CD4-positive, alpha-beta memory T cell (primary cell): ENCODE measurements around the gene KCNH1. TPM values are rescaled to one million over a fixed set of nuclear protein-coding genes. Genes with fewer than 3 reads are reported as not detected.
"Not testable (repeated sequence)": the region's sequence is repeated elsewhere in the genome, so short reads cannot be mapped to it uniquely, and the experiment has no call there.

ENCODE experiments used
- CTCF ChIA-PET: fragments of 350-600 bp; sonication (Branson Sonifier 250); formaldehyde crosslinking; loops from one replicate; lab custom pipeline; 2021; ENCODE audit warnings: inconsistent platforms; ENCODE audit not compliant: partially characterized antibody; lab: Charles Lee
- POLR2A ChIA-PET: fragments of 350-600 bp; sonication (Branson Sonifier 250); formaldehyde crosslinking; loops from one replicate; lab custom pipeline; 2021; ENCODE audit not compliant: partially characterized antibody; lab: Charles Lee
- DNase-seq, 5 donors: peaks; one replicate each; pipeline versions ENCODE4 v3.0.0 to v3.0.0-alpha.2; 2020 to 2022; ENCODE audit warnings: mixed read lengths in 1 of 5
- H3K27ac ChIP-seq: one replicate; pipeline ENCODE4 v1.7.0; 2013; ENCODE audit warnings: low read depth, low read length
- H3K27me3 ChIP-seq: 2 replicates; pipeline ENCODE4 v1.7.0; 2013; ENCODE audit warnings: mild to moderate bottlenecking, low read length, moderate library complexity; ENCODE audit not compliant: insufficient read depth
- H3K36me3 ChIP-seq: 2 replicates; pipeline ENCODE4 v1.7.0; 2013; ENCODE audit warnings: mild to moderate bottlenecking, low read length, moderate library complexity; ENCODE audit not compliant: insufficient read depth
- H3K4me1 ChIP-seq: 2 replicates; pipeline ENCODE4 v1.7.0; 2013; ENCODE audit warnings: mild to moderate bottlenecking, low read length, moderate library complexity; ENCODE audit not compliant: insufficient read depth
- H3K4me3 ChIP-seq, 2 donors: one replicate each; pipeline ENCODE4 v1.7.0; 2013; ENCODE audit warnings: low read length in 2 of 2, mild to moderate bottlenecking in 1 of 2
- H3K9me3 ChIP-seq, 2 donors: one replicate each; pipeline ENCODE4 v1.7.0; 2013; ENCODE audit warnings: low read length in 2 of 2, control low read depth in 1 of 2; ENCODE audit not compliant: control insufficient read depth in 1 of 2
- H3K27ac Mint-ChIP-seq, 7 donors: one replicate each; pipeline ENCODE4 v1.8.0; 2020 to 2021; ENCODE audit warnings: mixed read lengths in 7 of 7, mild to moderate bottlenecking in 6 of 7, inconsistent platforms in 3 of 7, moderate library complexity in 3 of 7
- H3K27me3 Mint-ChIP-seq, 2 donors: one replicate each; pipeline ENCODE4 v1.8.0; 2020 to 2021; ENCODE audit warnings: mixed read lengths in 2 of 2
- H3K36me3 Mint-ChIP-seq, 2 donors: one replicate each; pipeline ENCODE4 v1.8.0; 2020 to 2021; ENCODE audit warnings: mixed read lengths in 2 of 2, inconsistent platforms in 1 of 2, mild to moderate bottlenecking in 1 of 2
- H3K4me1 Mint-ChIP-seq, 4 donors: one replicate each; pipeline ENCODE4 v1.8.0; 2020 to 2021; ENCODE audit warnings: mixed read lengths in 4 of 4, mild to moderate bottlenecking in 1 of 4
- H3K4me3 Mint-ChIP-seq, 8 donors: one replicate each; pipeline ENCODE4 v1.8.0; 2020 to 2021; ENCODE audit warnings: mixed read lengths in 8 of 8, mild to moderate bottlenecking in 7 of 8, moderate library complexity in 6 of 8, inconsistent platforms in 3 of 8
- H3K9me3 Mint-ChIP-seq, 8 donors: one replicate each; pipeline ENCODE4 v1.8.0; 2020 to 2021; ENCODE audit warnings: mixed read lengths in 8 of 8, mild to moderate bottlenecking in 5 of 8, inconsistent platforms in 3 of 8, moderate library complexity in 1 of 8
- intact Hi-C: fragments of 100-400 bp; cut with micrococcal nuclease; formaldehyde crosslinking; loops from one replicate; pipeline ENCODE4 v1.15.1; 2023
- polyA plus RNA-seq, 2 donors: library from polyadenylated mRNA; unstranded; fragments of 300-500 nt; fragmentation: Illumina TruSeq; gene quantifications; one replicate each; pipeline ENCODE4 v1.2.3, GENCODE V29; 2021
- total RNA-seq, 2 experiments: library from RNA; stranded (reverse); gene quantifications; one replicate each; pipeline ENCODE4 v1.2.3, GENCODE V29; 2021

The KCNH1 gene
- total and polyA plus RNA-seq, 4 experiments from 2014 or later, result not detected

- peaks cover 0 to 4% (median 0%) of the 10 kb centered on the region in 8 donors for H3K9me3 Mint-ChIP-seq
- no peak overlapping the region for H3K27ac ChIP-seq
- H3K27me3 Mint-ChIP-seq, result peaks cover 17 to 31% of the 10 kb centered on the region in 2 donors
- H3K4me1 Mint-ChIP-seq, result no peaks in the 10 kb centered on the region
- POLR2A ChIA-PET, result no interaction called here
- no peaks in the 10 kb centered on the region for H3K9me3 ChIP-seq
- no peaks in the 10 kb centered on the region for H3K36me3 Mint-ChIP-seq
- CTCF ChIA-PET, result no interaction called here
- no peaks in the 10 kb centered on the region for H3K27me3 ChIP-seq
- H3K4me3 Mint-ChIP-seq, result no peak overlapping the region
- no peaks in the 10 kb centered on the region for H3K36me3 ChIP-seq
- DNase-seq, result no peak
- H3K4me1 ChIP-seq, result no peaks in the 10 kb centered on the region
- no peak overlapping the region for H3K4me3 ChIP-seq
- intact Hi-C loops, result no loop called here
- H3K27ac Mint-ChIP-seq, result no peak overlapping the region
Measured at GRCh38 chr1:211013346-211014240, 120.4 kb downstream of the KCNH1 start.

- H3K4me3 ChIP-seq, H3K36me3 ChIP-seq, H3K4me3 Mint-ChIP-seq, H3K36me3 Mint-ChIP-seq, DNase-seq, H3K27me3 ChIP-seq, H3K9me3 Mint-ChIP-seq, H3K27ac ChIP-seq, CTCF ChIA-PET, H3K4me1 ChIP-seq, POLR2A ChIA-PET, H3K27ac Mint-ChIP-seq, intact Hi-C loops, H3K4me1 Mint-ChIP-seq, H3K9me3 ChIP-seq: not testable (repeated sequence)
- H3K27me3 Mint-ChIP-seq, result peaks cover 12 to 20% of the 10 kb centered on the region in 2 donors
Measured at GRCh38 chr1:211011128-211011527, 122.8 kb downstream of the KCNH1 start.

- H3K27ac ChIP-seq, result no peak overlapping the region
- Mint-ChIP-seq H3K4me1 (peaks cover 0 to 1% (median 0%) of the 10 kb centered on the region in 4 donors), H3K9me3 (no peaks in the 10 kb centered on the region), H3K36me3 (no peaks in the 10 kb centered on the region), H3K27me3 (peaks cover 9 to 18% of the 10 kb centered on the region in 2 donors), H3K4me3 (no peak overlapping the region), H3K27ac (no peak overlapping the region)
- CTCF ChIA-PET, result no interaction called here
- no peak for DNase-seq
- no peaks in the 10 kb centered on the region for H3K9me3 ChIP-seq
- H3K36me3 ChIP-seq, result no peaks in the 10 kb centered on the region
- no peaks in the 10 kb centered on the region for H3K27me3 ChIP-seq
- H3K4me1 ChIP-seq, result no peaks in the 10 kb centered on the region
- intact Hi-C loops, result no loop called here
- H3K4me3 ChIP-seq, result no peak overlapping the region
- POLR2A ChIA-PET, result no interaction called here
Measured at GRCh38 chr1:211009944-211010343, 124.0 kb downstream of the KCNH1 start.

GRCh38 chr1:211007830-211008229 lies 126.1 kb downstream of the KCNH1 start:
- Histone ChIP-seq H3K9me3 (no peaks in the 10 kb centered on the region), H3K4me3 (no peak overlapping the region), H3K27ac (no peak overlapping the region), H3K36me3 (no peaks in the 10 kb centered on the region), H3K4me1 (no peaks in the 10 kb centered on the region), H3K27me3 (no peaks in the 10 kb centered on the region)
- CTCF ChIA-PET, result no interaction called here
- POLR2A ChIA-PET, result no interaction called here
- no peak for DNase-seq
- Mint-ChIP-seq H3K4me3 (no peak overlapping the region), H3K4me1 (peaks cover 0 to 1% (median 0%) of the 10 kb centered on the region in 4 donors), H3K9me3 (no peaks in the 10 kb centered on the region), H3K27ac (no peak overlapping the region), H3K27me3 (peaks cover 9 to 13% of the 10 kb centered on the region in 2 donors), H3K36me3 (no peaks in the 10 kb centered on the region)
- intact Hi-C loops, result no loop called here

GRCh38 chr1:210995931-210996330 lies 138.0 kb downstream of the KCNH1 start:
- H3K27ac Mint-ChIP-seq, H3K36me3 ChIP-seq, H3K27me3 ChIP-seq, CTCF ChIA-PET, H3K36me3 Mint-ChIP-seq, H3K4me3 ChIP-seq, H3K27ac ChIP-seq, H3K4me1 Mint-ChIP-seq, DNase-seq, H3K4me3 Mint-ChIP-seq, H3K9me3 ChIP-seq, intact Hi-C loops, H3K4me1 ChIP-seq, POLR2A ChIA-PET: not testable (repeated sequence)
- Mint-ChIP-seq H3K9me3 (peaks cover 0 to 11% (median 5%) of the 10 kb centered on the region in 8 donors), H3K27me3 (peaks cover 5 to 22% of the 10 kb centered on the region in 2 donors)

GRCh38 chr1:210992837-210993236 lies 141.1 kb downstream of the KCNH1 start:
- H3K9me3 Mint-ChIP-seq, result peaks cover 0 to 12% (median under 1%) of the 10 kb centered on the region in 8 donors
- no peak overlapping the region for H3K27ac Mint-ChIP-seq
- Histone ChIP-seq H3K27me3 (no peaks in the 10 kb centered on the region), H3K36me3 (no peaks in the 10 kb centered on the region), H3K4me1 (no peaks in the 10 kb centered on the region), H3K9me3 (no peaks in the 10 kb centered on the region), H3K27ac (no peak overlapping the region), H3K4me3 (no peak overlapping the region)
- no peaks in the 10 kb centered on the region for H3K4me1 Mint-ChIP-seq
- intact Hi-C loops, result no loop called here
- CTCF ChIA-PET, result no interaction called here
- POLR2A ChIA-PET, result no interaction called here
- H3K4me3 Mint-ChIP-seq, result no peak overlapping the region
- no peaks in the 10 kb centered on the region for H3K36me3 Mint-ChIP-seq
- peaks cover 3 to 30% of the 10 kb centered on the region in 2 donors for H3K27me3 Mint-ChIP-seq
- DNase-seq, result no peak

GRCh38 chr1:210989905-210990304 lies 144.0 kb downstream of the KCNH1 start:
- no peak for DNase-seq
- Histone ChIP-seq H3K9me3 (no peaks in the 10 kb centered on the region), H3K4me1 (no peaks in the 10 kb centered on the region), H3K27ac (no peak overlapping the region), H3K36me3 (no peaks in the 10 kb centered on the region), H3K27me3 (no peaks in the 10 kb centered on the region), H3K4me3 (no peak overlapping the region)
- POLR2A ChIA-PET, result no interaction called here
- Mint-ChIP-seq H3K36me3 (no peaks in the 10 kb centered on the region), H3K4me1 (no peaks in the 10 kb centered on the region), H3K27ac (no peak overlapping the region), H3K4me3 (no peak overlapping the region), H3K9me3 (peaks cover 0 to 15% (median 5%) of the 10 kb centered on the region in 8 donors), H3K27me3 (peaks cover 3 to 30% of the 10 kb centered on the region in 2 donors)
- CTCF ChIA-PET, result no interaction called here
- intact Hi-C loops, result no loop called here
